ENCODE measurements around the gene NDUFA7. TPM values are rescaled to one million over a fixed set of nuclear protein-coding genes. Genes with fewer than 3 reads are reported as not detected.
"Not testable (repeated sequence)": the region's sequence is repeated elsewhere in the genome, so short reads cannot be mapped to it uniquely, and the experiment has no call there.

The NDUFA7 gene
- total RNA-seq, 6 experiments from 2014 or later: 54.0 to 75.9 (median 61.1) TPM

DNA sequence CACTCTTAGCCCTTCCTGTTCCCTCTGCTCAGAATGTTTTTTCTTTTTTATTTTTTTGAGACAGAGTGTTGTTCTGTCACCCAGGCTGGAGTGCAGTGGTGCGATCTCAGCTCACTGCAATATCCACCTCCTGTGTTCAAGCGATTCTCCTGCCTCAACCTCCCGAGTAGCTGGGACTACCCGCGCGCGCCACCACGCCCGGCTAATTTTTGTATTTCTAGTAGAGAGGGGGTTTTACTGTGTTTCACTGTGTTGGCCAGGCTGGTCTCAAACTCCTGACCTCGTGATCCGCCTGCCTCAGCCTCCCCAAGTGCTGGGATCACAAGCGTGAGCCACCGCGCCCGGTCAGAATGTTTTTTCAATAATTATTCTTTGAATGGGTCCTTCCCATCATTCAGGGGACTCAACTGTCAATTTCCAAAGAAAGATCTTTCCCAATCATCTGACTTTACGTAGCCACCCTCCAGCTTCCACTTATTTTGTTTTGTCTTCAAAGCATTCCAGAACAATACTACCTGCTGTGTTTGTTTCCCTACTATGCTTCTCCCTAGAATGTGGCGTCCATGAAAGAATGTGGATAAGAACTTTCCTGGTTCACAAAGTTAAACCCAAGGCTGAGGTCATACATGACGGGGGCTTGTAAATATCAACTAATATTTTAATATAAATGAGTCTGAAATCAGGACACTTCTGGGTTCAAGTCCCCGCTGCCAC, 1.2 kb downstream of the NDUFA7 start:
- DNase-seq: no peak
- Mint-ChIP-seq H3K9me3 (no peaks in the 10 kb centered on the region), H3K36me3 (ENCODE audit: low read depth) (peaks cover 28% of the 10 kb centered on the region), H3K4me1 (ENCODE audit: low read depth) (peaks cover 20% of the 10 kb centered on the region), H3K27me3 (ENCODE audit: insufficient read depth) (no peaks in the 10 kb centered on the region; the same call in none of the 2 replicates), H3K27ac (peak overlapping the region; percentile 100), H3K4me3 (peak overlapping the region; percentile 100)
- TF ChIP-seq, protein P1, sequence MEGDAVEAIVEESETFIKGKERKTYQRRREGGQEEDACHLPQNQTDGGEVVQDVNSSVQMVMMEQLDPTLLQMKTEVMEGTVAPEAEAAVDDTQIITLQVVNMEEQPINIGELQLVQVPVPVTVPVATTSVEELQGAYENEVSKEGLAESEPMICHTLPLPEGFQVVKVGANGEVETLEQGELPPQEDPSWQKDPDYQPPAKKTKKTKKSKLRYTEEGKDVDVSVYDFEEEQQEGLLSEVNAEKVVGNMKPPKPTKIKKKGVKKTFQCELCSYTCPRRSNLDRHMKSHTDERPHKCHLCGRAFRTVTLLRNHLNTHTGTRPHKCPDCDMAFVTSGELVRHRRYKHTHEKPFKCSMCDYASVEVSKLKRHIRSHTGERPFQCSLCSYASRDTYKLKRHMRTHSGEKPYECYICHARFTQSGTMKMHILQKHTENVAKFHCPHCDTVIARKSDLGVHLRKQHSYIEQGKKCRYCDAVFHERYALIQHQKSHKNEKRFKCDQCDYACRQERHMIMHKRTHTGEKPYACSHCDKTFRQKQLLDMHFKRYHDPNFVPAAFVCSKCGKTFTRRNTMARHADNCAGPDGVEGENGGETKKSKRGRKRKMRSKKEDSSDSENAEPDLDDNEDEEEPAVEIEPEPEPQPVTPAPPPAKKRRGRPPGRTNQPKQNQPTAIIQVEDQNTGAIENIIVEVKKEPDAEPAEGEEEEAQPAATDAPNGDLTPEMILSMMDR (IDR thresholded peaks at IDR 0.05): no peak

DNA sequence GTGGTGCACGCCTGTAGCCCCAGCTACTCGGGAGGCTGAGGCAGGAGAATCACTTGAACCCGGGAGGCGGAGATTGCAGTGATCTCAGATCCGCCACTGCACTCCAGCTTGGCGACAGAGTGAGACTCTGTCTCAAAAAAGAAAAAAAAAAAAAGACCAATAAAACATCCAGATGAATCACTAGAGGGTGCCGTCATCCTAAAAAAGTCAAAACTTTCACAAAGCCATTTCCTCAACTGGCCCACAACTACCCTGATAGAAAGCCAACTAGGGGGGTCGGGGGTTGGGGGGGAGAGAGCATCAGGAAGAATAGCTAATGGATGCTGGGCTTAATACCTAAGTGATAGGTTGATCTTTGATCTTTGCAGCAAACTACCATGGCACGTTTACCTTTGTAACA, 2.3 kb downstream of the NDUFA7 start:
- H3K36me3 Mint-ChIP-seq (ENCODE audit: low read depth): peaks cover 33% of the 10 kb centered on the region
- not testable (repeated sequence) for H3K27ac Mint-ChIP-seq; H3K27me3 Mint-ChIP-seq (ENCODE audit: insufficient read depth); H3K4me3 Mint-ChIP-seq; DNase-seq; H3K9me3 Mint-ChIP-seq
- peaks cover 20% of the 10 kb centered on the region for H3K4me1 Mint-ChIP-seq (ENCODE audit: low read depth)

DNA sequence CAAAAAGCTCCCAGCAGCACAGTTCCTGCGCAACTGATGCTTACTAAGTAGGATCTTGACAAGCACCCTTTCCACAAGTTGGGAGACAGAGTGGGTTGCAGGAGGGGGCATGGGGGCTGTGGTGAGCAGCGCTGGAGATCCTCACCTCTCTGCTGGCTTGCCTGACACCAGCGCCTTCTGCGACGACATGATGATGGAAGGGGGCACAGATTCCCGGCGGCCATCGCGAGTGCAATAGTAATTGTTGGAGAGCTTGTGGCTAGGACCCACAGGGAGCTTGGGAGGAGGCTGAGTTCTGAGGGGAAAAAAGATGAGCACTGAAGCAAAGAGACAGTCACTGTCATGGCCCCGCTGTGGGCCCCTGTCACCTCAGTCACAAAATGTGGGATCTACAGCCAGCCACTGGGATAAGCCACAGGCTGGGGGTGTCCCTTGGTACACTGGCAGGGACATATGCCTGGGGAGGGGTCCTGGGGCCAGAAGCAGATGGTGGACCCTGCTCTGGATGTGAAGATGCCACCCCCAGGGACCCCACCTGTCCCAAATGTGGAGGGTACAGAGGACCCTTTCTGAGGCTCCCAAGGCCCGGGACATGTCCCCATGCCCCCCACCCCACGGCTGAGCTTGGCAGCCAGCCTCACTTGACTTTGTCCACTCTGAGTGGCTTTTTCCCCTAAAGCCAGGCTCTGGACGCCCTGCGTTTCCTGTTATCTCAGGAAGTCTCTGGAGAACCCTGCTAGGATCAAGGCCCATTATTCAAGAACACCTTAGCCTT, 4.6 kb downstream of the NDUFA7 start:
- Mint-ChIP-seq H3K4me1 (ENCODE audit: low read depth) (peaks cover 12% of the 10 kb centered on the region), H3K9me3 (no peaks in the 10 kb centered on the region), H3K4me3 (no peak overlapping the region), H3K36me3 (ENCODE audit: low read depth) (peaks cover 18% of the 10 kb centered on the region), H3K27ac (no peak overlapping the region), H3K27me3 (ENCODE audit: insufficient read depth) (no peaks in the 10 kb centered on the region; the same call in 1 of the 2 replicates)
- TF ChIP-seq, protein P1 (IDR thresholded peaks at IDR 0.05): no peak
- DNase-seq: no peak

- DNase-seq; H3K4me1 Mint-ChIP-seq (ENCODE audit: low read depth); H3K4me3 Mint-ChIP-seq; H3K27ac Mint-ChIP-seq; H3K27me3 Mint-ChIP-seq (ENCODE audit: insufficient read depth); H3K9me3 Mint-ChIP-seq: not testable (repeated sequence)
- H3K36me3 Mint-ChIP-seq (ENCODE audit: low read depth): peaks cover 12% of the 10 kb centered on the region
These were observed 6.1 kb downstream of the NDUFA7 start for GRCh38 chr19:8314981-8315640.

DNA sequence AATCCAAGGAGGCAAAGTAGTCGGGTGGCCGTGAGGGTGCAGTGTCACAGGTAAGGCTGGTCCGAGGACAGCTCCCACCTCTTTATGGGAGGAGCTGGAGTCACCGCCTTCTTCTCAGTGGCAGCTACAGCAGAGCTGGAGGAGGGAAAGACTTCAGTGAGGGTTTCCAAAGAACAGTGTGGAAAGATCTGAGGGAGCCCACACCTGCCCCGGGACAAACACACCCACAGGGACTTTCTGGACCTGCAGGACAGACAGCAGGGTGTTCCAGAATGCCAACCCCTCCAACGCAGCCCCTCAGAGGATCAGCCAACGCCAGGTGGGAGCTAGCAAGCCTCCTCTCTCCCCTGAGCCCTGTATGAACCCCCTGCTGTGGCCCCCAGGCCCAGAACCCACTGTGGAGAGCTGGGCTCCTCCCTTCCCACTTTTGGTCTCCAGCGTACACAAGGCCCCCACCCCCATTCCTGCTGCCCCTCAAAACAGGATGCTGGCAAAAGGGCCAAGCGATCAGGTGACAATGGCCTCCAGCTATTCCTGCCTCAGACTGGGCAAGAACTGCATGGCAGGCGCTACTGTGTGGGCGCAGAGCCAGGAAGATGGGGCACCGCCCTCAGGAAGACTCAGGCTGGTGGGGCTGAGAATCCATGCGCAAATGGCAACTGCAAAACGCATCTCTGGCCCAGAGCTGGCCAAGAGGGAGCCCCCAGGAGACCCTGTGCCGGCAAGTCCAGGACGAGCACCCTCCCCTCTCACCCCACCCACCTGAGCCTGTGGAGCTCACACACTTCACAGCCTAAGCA, 9.5 kb downstream of the NDUFA7 start:
- Mint-ChIP-seq H3K4me1 (ENCODE audit: low read depth) (peaks cover 21% of the 10 kb centered on the region), H3K9me3 (no peaks in the 10 kb centered on the region), H3K36me3 (ENCODE audit: low read depth) (peaks cover 27% of the 10 kb centered on the region; the same call in 1 of the 2 replicates), H3K27me3 (ENCODE audit: insufficient read depth) (no peaks in the 10 kb centered on the region; the same call in 1 of the 2 replicates), H3K27ac (no peak overlapping the region), H3K4me3 (no peak overlapping the region)
- TF ChIP-seq, protein P1 (IDR thresholded peaks at IDR 0.05): no peak
- DNase-seq: peak; percentile 0

Data from HFFc6 (cell line).